Urothelium cell line (cell line): ENCODE data around the gene RASGEF1C.

Experiments used
- DNase-seq: peaks from one replicate; pipeline ENCODE4 v3.0.0; 2011; ENCODE audit warnings: low spot score, mixed read lengths
- FAIRE-seq: peaks from 2 replicates; lab custom pipeline; 2011; peaks lifted over from hg19 to GRCh38; lab: Jason Lieb, UNC

RASGEF1C gene

DNA sequence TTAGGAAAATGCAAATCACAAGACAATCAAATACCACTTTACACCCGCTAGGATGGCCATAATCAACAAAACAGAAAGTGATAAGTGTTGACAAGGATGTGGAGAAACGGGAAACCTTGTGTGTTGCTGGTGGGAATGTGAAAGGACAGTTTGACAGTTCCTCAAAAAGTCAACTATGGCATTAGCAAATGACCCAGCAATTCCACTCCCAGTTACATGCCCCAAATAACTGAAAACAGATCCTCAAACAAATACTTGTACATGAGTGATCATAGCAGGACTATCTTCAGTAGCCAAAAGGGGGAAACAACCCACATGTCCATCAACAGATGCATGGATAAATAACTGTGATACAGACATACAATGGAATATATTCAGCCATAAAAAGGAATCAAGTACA, 21.2 kb downstream of the RASGEF1C start:
- FAIRE-seq: no peak
- no peak for DNase-seq

DNA sequence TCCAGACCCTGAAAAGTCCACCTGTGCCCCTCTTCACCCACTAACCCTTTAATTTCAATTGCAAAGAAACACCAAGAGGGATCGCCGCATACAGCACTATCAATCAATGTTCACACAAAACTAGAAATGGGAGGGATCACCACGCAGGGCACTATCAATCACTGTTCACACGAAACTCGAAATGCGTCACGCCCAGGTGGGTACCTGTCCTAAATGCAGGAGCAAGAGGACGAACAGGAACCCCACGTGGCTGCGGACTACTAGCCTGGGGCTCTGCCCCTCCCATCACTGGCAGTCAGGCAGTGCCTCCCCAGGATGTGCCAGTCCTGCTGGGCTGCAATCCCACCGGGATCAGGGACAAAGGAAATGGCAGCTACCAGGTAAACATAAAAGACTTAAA, 28.2 kb downstream of the RASGEF1C start:
- FAIRE-seq: no peak
- no peak for DNase-seq

DNA sequence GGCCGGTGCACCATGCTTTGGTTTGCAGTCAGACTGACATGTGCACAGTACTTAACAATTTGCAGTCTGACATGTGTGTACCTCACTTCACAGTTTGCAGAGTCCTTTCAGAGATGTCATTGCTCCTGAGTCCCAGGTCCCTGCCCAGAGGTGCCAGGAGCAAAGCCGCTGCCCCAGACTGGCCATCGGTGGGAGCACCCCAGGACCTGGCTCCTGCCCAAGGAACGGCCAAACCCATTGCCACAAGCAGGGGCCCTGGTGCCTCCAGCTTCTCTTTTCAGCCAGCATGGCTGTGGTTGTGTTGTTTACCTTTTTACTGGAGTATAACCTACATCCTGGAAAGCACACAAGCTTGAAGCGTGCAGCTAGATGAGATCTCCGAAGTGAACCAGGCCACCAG, 28.6 kb downstream of the RASGEF1C start:
- no peak for FAIRE-seq

DNA sequence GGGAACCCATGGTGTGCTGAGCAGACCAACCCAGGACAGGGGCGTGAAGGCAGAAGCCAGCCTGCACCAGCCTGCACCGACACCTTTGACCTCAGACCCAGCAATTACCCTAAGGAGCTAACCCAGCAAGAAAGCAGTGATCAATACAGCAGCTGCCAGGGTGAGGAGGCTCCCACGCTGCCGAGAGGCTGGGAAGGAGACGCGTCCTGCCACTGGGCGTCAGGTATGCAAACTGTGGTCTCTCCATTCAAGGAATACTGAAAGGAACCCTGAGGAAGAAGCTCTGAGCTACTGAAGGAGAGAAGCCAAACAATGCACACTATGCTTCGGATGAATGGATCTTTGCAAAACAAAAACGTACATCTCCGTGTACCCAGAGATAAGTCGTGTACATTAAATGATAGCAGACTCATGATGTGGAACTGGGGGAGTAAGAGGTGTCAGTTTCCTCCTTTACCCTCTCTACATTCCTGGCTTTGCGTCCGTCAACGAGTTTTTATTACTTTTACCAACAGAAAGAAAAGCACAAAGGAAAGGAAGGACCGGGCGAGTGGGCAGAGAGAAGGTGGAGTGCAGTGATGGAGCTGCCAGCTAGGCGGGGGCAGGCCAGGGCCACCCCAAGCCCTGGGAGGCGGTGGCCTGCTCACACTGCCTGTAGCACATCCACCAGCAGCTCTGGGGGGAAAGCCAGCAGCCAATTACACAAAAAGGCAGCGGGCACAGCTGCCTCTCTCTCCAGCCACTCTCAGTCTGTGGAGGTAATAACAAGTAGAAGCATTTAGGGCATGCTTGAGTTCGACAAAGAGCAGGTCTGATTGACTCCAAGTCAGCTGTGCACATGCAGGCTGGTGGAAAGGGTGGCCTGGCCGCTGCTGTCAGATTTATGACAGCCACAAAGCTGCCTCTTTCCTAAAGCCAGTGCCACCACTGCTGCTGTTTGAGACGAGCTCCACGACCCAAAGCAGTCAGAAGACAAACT, 29.3 kb downstream of the RASGEF1C start:
- FAIRE-seq (no peak), DNase-seq (no peak)

More for the DNA sequence above, 28.6 kb downstream of the RASGEF1C start:
- DNase-seq: no peak

DNA sequence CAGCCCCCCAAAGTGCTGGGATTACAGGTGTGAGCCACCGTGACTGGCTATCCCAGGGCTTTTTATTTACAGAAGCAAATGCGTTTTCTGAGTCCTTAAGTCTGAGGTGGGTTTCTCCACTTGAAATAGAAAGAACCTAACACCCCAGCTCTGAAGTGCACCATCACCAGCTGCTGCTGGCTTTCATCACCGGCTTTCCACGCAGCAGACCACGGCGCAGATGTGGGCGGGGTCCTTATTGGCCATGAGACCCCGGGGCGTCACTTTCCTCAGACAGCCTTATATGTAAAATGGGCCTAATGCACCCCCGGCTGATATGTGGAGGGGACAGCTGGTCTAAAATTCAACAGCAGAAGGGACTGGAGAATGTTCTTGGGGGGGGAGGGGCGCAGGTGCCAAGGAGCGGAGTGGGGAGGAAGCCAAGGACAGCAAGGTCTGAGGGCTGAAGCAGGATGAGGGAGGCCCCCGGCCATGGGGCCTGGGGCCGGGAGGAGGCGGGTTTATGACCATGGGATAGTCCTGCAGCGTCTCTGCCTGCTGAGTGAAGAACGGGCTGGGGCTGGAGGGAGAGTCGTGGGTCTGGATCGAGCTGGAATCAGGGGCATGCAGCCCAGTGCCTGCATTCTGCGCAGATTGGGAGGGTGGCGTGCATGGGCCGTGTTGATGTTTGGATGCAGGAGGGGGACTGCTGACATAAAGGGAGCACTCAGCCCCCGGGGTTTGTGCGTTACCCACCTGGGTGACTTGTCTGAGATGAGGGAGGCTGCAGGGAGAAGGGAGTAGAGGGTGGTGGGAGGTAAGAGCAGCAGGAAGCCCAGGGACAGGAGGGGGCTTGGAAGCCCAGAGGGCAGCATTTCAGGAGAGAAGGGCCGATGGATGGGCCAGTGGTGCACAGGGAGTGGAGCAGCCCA, 30.2 kb downstream of the RASGEF1C start:
- DNase-seq (no peak), FAIRE-seq (no peak)

DNA sequence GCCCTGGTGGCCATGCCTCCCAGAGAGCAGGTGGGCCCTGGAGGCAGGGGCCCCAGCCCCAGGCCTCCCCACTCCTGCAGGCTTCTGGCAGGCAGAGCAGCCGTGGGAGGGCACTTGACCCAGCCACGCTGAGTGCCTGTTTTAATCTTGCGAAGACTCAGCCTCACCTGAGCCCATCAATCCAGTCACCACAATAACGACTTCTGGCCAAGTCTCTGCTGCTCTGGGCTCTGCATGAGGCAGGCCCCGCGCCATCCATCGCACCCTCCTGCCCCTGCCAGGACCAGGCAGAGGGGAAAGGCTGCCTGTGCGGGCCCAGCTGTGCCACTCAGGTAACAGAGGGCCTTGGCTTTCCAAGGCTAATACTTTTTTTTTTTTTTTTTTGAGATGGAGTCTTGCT, 32.8 kb downstream of the RASGEF1C start:
- DNase-seq: no peak
- no peak for FAIRE-seq

DNA sequence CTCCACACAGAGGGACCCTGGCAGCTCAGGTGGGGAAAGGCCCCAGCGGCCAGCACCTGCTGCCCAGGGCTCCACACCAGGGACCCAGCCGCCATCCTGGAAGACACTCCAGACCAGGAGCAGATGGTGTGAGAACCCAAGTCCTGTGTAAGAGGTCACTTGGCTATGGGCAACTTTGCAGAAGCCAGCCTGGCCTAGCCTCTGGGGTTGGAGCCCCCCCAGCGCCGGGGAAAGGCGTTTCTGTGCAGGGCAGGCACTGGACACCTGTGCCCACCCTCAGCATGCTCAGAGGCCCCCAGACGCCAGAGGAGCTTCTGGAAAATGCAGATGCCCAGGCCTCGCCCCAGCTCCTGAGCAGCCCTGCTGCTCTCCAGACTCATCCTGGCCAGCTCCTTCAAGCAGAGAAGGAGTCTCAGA, 34.0 kb downstream of the RASGEF1C start:
- DNase-seq (no peak), FAIRE-seq (no peak)

DNA sequence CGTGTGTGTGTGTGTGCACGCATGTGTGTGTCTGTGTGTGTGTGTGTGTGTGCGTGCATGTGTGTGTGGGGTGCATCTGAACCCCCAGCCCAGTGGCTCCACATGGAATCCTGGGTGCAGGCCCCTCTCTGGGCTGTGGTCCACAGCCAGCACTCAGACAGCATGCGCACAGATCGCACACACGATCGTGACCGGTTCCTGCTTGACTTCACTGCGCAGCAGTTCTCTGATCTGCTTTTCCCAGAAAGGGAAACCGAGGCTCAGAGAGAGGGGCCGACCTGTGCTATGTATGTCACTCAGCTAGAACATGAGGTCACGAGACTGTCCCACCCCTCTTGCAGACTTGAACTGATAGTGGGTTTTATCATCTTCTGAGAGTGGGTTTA, 34.4 kb downstream of the RASGEF1C start:
- FAIRE-seq: no peak
- no peak for DNase-seq

DNA sequence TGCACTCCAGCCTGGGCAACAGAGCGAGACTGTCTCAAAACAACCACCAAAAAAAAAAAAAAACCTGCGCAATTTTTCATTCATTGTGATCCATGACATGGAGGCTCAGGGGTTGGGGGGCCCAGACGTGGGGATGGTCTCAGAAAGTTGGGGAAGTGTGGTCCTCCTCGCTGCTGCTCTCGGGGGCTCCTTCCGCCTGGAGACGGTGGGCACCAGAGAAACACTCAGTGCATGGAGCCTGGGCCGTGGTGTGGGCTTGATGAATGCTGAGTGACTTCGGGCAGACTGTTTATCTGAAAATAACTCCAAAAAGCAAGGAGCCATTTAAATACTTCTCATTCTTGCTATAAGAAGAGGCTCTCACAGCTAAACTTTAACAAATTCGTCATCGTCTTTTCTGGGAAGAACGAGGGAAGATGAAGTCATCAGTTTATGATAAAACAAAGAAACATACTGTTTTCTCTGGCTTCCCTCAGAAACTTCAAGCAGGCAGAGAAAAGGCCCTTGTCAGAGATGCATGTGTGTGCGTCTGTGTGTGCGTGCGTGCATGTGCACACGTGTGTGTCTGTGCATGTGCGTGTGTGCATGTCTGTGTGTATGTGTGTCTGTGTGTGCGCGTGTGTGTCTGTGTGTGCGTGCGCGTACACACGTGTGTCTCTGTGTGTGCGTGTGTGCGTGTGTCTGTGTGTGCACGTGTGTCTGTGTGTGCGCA, 35.0 kb downstream of the RASGEF1C start:
- DNase-seq (no peak), FAIRE-seq (peak; percentile 89)

DNA sequence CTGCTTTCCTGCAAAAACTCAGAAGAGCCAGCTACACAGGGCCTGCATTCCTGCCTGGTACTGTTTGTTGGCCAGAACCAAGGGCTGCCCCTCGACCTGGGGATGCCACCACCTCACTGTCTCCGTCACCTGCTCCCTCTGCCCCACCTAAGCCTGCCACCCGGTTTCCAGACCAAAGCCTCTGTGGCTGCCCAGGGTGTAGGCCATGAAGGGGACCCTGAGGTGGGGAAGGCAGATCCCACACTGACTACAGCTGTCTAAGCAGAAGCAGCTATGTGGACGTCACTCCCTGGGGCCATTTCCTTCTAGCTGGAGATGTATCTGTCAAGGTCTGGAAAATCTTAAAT, 35.8 kb downstream of the RASGEF1C start:
- no peak for DNase-seq
- FAIRE-seq: no peak

DNA sequence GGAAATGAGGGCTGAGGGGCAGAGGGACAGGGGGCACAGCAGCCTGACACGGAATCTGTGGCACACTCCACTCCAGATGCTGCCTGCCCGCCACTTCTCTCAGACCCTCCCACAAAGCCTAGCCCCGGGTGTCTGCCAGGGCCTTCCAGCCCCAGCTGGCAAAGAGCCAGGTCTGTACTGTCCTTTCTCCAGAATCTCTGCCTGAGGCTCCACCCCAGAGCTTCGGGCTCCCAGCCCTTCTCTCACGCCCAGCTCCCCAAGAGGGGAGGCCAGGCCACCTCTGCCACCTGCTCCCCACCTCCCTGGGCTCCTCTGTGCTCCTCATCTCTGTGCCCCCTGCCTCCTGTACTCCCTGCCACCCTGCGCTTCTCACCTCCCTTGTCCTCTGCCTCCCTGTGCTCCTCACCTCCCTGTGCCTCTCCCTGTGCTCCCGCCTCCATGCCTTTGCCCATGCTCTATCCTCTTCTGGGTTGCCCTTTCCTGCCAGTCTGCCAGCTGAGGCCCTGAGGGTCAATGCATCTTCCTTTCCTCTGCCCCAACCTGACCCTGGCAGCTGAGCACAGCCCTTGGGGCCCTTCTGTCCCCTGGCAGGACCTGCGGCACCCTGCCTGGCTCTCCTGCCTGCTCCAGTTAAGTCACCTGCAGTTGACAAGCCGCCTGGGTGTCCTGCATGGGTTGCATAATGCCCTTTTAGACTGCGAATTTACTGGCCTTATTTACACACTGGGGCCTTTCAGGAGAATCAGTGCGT, 36.4 kb downstream of the RASGEF1C start:
- FAIRE-seq: no peak

DNA sequence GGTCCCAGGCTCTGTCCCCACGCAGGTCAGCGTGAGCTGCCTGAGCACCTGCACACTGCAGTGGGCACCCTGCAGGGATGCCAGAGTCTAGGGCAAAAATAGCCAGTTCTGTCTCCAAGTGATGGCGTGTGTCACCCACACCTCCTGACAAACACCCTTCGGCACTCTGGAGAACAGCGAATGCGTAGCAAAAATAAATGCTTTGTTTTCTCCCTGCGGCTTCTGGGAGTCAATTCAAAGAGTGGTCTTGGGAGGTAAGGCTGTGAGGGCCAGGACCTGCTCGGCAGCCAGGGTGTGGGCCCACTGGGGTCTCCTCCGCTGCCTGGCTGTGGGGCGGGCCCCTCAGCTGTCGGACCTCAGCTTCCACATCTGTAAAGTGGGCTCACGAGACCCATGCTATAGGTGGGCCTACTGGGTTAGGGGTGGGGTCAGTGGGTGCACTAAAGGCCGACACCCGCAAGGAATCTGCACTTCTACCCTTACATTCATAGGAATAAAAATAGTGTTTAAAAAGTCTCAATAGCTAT, 37.4 kb downstream of the RASGEF1C start:
- FAIRE-seq: no peak
- DNase-seq: no peak

More for the DNA sequence above, 36.4 kb downstream of the RASGEF1C start:
- DNase-seq: peak; percentile 34

DNA sequence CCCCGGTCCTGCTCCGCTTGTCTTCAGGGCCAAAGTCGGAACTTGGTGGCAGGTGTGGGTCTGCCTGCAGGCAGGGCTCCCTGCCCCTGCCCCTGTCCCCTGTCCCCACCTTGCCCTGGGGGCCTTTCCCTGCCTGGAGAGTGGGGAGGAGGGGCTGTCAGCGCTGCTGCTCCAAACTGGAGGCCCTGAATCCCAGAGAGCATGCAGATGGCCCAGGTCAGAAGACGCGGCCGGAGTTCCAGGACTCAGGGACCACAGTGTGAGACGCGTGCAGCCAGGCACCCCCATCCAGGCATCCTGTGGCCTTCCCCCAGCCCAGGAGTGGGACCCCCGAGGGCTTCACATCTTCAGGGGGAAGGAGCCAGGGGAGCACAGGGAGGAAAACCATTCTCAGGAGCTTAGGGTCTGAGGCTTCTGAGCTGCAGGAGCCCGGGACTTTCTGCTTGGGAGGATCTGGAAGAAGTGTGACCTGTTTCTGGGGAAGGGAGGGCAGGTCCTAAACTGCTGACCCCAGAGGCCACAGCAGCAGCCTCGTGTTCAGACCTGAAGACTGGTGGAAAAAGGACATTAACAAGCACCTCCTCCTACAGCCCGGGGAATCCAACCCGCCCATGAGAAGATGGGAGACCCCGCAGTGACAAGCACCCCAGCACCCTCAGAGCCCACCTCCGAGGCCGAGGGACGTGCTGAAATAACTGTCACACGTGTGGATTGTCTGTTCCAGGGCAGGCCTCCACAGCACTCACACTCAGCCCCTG, 38.0 kb downstream of the RASGEF1C start:
- DNase-seq: no peak
- FAIRE-seq: no peak

DNA sequence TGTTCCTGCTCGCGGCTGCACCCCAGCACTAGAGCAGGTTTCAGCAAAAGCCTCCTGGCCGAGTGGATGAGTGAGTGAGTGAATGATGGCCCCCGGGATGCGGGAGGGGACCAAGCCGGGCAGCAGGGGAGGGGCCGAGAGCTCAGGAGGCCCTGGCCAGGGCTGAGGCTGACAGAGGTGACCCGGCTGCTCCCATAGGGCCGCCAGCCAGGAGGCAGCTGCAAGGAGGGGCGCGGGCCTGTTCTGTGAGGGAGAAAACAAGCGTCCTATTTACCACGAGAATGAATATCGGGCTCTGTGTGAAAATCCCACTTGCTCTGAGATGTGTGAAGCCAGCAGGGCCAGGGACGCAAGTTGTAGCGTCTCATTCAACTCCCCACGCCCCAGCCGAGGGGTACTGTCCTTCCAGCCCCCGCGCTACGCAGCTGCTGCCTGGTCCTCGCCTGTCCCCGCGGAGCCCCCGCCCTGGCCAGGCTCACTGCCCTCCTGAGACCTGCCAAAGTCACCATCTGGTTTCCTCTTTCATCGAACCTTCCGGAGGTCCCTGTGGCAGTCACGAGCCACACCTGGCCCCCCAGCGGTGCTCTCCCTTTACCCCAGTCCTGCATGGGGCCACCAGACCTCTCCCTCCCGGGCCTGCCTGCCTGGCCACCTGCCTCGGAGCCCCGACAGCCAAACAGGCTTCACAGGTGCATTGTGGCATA, 38.8 kb downstream of the RASGEF1C start:
- FAIRE-seq (no peak), DNase-seq (no peak)

DNA sequence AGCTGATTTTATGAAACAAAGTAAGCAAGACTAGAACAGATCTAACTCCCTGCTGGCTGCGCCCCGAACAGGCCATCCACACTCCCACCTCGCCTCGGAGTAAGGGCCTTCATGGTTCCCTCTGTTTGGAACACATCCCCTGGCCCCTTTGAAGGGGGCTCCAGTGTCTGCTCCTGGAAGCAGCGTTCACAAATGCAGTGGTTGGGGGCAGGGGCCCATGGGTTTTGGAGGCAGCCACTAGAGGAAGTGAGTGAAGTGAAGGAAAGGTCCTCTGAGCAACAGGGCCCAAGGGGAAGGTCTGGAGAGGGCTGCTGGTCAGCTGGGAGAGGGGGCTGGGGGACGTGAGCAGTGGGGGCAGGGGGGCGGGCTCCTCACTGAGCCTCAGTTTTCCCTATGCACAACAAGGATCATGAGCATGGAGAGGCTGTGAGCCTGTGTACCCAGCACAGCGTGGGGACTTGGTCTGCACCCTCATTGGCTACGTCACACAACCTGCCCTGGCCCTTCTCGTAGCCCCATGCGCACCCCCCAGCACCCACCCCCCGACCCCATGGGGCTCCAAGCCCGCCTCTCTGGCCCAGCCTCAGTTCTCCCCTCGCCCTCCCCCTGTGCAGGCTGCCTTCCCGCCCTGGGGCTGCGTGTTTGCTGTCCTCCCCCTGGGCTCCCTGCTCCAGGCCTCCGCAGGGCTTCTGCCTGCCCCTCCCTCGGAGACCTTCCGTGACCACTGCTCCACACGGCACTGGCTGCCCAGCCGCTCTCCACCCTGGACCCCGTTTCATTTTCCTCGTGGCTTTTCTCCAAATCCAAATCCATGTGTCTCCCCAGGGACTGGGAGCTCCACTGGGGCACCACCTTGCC, 39.5 kb downstream of the RASGEF1C start:
- FAIRE-seq (no peak), DNase-seq (no peak)

DNA sequence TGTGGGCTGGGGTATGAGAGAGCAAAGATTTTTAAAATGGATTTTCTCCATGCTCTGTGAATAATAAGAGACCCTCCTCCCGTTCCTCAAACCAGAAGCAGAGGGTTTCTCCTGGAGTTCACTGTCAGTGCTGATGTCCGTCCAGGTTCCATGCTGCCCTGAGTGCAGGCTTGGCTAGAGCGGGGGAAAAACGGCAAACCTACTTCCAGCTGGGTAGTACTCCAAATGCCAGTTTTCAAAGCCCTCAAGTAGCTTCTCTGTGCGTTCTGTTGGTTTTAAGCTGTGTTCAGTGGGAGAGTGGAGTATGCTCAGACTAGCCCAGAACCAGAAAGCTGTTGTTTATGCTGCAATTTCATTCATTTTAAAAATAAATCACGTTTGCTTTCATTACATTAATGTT, 40.3 kb downstream of the RASGEF1C start:
- FAIRE-seq (no peak), DNase-seq (no peak)

DNA sequence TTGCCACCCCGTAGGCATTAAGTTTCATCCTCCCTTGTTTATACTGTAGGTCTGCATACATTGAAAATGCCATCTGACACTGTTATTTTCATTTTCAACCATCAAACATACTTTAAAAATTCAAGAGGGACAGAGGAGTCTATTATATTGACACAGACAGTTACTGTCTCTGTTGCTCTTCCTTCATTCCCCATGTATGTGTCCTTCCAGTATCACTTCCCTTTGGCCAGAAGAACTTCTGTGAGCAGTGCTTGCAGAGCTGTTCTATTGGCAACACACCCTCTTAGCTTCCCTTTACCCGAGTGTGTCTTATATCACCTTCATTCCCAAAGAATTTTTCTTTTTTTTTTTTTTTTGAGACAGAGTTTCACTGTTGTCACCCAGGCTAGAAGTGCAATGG, 42.8 kb downstream of the RASGEF1C start:
- FAIRE-seq: no peak
- no peak for DNase-seq

DNA sequence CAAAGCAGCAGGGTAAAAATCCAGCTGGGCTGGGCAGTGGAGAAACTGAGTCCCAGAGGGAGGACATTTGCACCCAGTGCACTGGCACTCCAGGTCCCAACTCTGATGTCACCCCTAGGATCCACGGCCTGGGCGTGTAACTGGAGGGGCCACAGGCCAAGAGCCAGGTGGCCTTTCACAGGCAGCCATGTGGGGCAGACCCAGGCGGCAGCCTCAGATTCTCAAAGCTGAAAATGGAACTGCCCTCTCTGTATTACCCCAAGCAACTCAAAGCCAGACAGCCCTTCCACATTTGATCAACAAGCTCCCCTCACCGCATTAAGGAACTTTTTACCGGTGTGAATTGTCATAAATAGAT, 46.7 kb downstream of the RASGEF1C start:
- FAIRE-seq (no peak), DNase-seq (no peak)
